Panc1 (cell line): ENCODE results near the gene KRTAP1-4. TPM values are rescaled to one million over a fixed set of nuclear protein-coding genes. Genes with fewer than 3 reads are reported as not detected.

ENCODE experiments used
- ATAC-seq: fragments of 200-7000 bp; cut with Tn5 transposase; 2 replicates; pipeline ENCODE4 v1.9.1; 2020; ENCODE audit warnings: mild to moderate bottlenecking, moderate library complexity
- BruUV-seq: library from RNA; stranded (reverse); fragments of 400-500 nt; replicated peaks from 2 replicates; lab custom pipeline; 2021; lab: Mats Ljungman, UMichigan
- CTCF ChIA-PET: fragments of 300-600 bp; sonication (Branson Sonifier 250); formaldehyde crosslinking; loops from one replicate; lab custom pipeline; 2022; ENCODE audit warnings: antibody characterized with exemption; lab: Charles Lee
- POLR2A ChIA-PET: fragments of 300-600 bp; sonication (Branson Sonifier 250); formaldehyde crosslinking; loops from one replicate; lab custom pipeline; 2022; ENCODE audit warnings: antibody characterized with exemption; lab: Charles Lee
- DNase-seq: peaks from one replicate; pipeline ENCODE4 v3.0.0-alpha.2; 2010; ENCODE audit warnings: low read depth, low spot score
- H3K27ac ChIP-seq: 2 replicates; pipeline ENCODE4 v1.5.1; 2011; ENCODE audit warnings: mild to moderate bottlenecking, low read length, inconsistent platforms
- H3K27me3 ChIP-seq: fragments of 200-500 bp; sonication (Bioruptor generic); 2 replicates; pipeline ENCODE4 v1.6.0; 2014; ENCODE audit warnings: low read length, inconsistent platforms; ENCODE audit not compliant: control insufficient read depth, insufficient read depth
- H3K36me3 ChIP-seq: fragments of 200-500 bp; sonication (Bioruptor generic); 2 replicates; pipeline ENCODE4 v1.5.1; 2014; ENCODE audit warnings: inconsistent platforms, mild to moderate bottlenecking, low read length, moderate library complexity; ENCODE audit not compliant: control insufficient read depth, insufficient read depth
- H3K4me1 ChIP-seq: 2 replicates; pipeline ENCODE4 v1.5.1; 2011; ENCODE audit warnings: inconsistent platforms, mild to moderate bottlenecking, low read length, moderate library complexity; ENCODE audit not compliant: control insufficient read depth, insufficient read depth
- H3K4me3 ChIP-seq, 2 experiments: 2 replicates each; pipeline ENCODE4 v1.5.1; 2011 to 2012; ENCODE audit warnings: low read depth in 2 of 2, low read length in 2 of 2, mild to moderate bottlenecking in 2 of 2, inconsistent platforms in 1 of 2, moderate library complexity in 1 of 2
- H3K9me3 ChIP-seq: fragments of 200-500 bp; sonication (Bioruptor generic); 2 replicates; pipeline ENCODE4 v1.5.1; 2014; ENCODE audit warnings: low read depth, mild to moderate bottlenecking, inconsistent platforms, low read length, moderate library complexity; ENCODE audit not compliant: control insufficient read depth, insufficient read depth
- POLR2AphosphoS5 ChIP-seq: IDR thresholded peaks from 2 replicates; pipeline ENCODE4 v1.6.1; 2012; ENCODE audit warnings: mild to moderate bottlenecking, low read depth, low read length, moderate library complexity
- SIN3A ChIP-seq: IDR thresholded peaks from 2 replicates; pipeline ENCODE4 v1.6.1; 2012; ENCODE audit warnings: low read depth, mild to moderate bottlenecking, low read length, moderate library complexity, borderline replicate concordance; ENCODE audit not compliant: insufficient read depth
- TCF7L2 ChIP-seq: IDR thresholded peaks from 2 replicates; pipeline ENCODE4 v1.6.1; 2011; ENCODE audit warnings: mild to moderate bottlenecking, low read depth, low read length, inconsistent platforms
- in situ Hi-C: cut with HindIII; loops from 2 replicates; pipeline ENCODE4 v1.10.0; 2016; ENCODE audit warnings: low sequenced_read_pairs, low pct_unique_long_range_greater_than_20kb
- intact Hi-C: fragments of 100-400 bp; cut with micrococcal nuclease; formaldehyde crosslinking; loops from one replicate; pipeline ENCODE4 v1.10.0; 2022; ENCODE audit not compliant: unreplicated experiment
- total RNA-seq: library from RNA; stranded (reverse); gene quantifications from one replicate; pipeline ENCODE4 v1.2.1, GENCODE V29; 2021; ENCODE audit not compliant: unreplicated experiment
- TF ChIP-seq, protein P1 (sequence below), 2 experiments: IDR thresholded peaks; 2 replicates each; pipeline ENCODE4 v1.6.1; 2011 to 2012; ENCODE audit warnings: low read depth in 2 of 2, control low read depth in 1 of 2, low read length in 1 of 2, mild to moderate bottlenecking in 1 of 2, moderate library complexity in 1 of 2; ENCODE audit not compliant: insufficient read depth in 1 of 2
- TF ChIP-seq, protein P2 (sequence below): fragments of 450-650 bp; IDR thresholded peaks from 2 replicates; pipeline ENCODE4 v1.5.1; 2017; ENCODE audit warnings: mild to moderate bottlenecking

The KRTAP1-4 gene
- total RNA-seq, 1 experiment from 2014 or later, result not detected

DNA sequence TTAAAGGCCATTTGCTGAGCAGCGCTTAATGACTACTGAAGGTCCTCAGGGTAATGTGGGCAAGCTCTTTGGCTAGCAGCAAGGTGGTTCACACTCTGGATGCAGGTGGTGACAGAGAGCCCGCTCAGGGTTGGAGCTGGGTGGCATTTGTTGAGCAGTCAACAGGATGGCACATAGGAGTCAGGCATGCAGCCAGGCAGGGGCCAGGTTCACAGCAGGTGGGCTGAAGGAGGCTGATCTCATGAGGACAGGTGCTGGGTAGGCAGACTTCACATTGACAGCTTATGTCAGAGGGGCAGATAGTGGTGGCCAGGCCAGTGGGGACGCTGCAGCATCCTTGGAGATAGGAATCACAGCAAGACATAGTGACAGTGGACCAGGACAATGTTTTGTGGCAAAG is 25.6 kb downstream of the KRTAP1-4 start:
- H3K4me3 ChIP-seq, result no peak overlapping the region
- DNase-seq, result no peak
- in situ Hi-C loops (no loop called here), intact Hi-C loops (no loop called here)
- POLR2A ChIA-PET, result no interaction called here
- no peak overlapping the region for H3K27ac ChIP-seq
- H3K4me1 ChIP-seq, result no peaks in the 10 kb centered on the region
- H3K27me3 ChIP-seq, result peaks cover 4% of the 10 kb centered on the region; the same call in 1 of the 2 replicates
- BruUV-seq, result no TSS peak
- CTCF ChIA-PET, result interaction anchor here (0.6 kb wide), 1 partner anchor 668 kb away, joined by 5 read pairs; no protein-coding TSS in a partner anchor
- no peaks in the 10 kb centered on the region for H3K9me3 ChIP-seq
- H3K36me3 ChIP-seq, result no peaks in the 10 kb centered on the region
- no peak for ATAC-seq
- TF ChIP-seq TCF7L2, result no peak
- TF ChIP-seq SIN3A, result no peak
- TF ChIP-seq, protein P1, sequence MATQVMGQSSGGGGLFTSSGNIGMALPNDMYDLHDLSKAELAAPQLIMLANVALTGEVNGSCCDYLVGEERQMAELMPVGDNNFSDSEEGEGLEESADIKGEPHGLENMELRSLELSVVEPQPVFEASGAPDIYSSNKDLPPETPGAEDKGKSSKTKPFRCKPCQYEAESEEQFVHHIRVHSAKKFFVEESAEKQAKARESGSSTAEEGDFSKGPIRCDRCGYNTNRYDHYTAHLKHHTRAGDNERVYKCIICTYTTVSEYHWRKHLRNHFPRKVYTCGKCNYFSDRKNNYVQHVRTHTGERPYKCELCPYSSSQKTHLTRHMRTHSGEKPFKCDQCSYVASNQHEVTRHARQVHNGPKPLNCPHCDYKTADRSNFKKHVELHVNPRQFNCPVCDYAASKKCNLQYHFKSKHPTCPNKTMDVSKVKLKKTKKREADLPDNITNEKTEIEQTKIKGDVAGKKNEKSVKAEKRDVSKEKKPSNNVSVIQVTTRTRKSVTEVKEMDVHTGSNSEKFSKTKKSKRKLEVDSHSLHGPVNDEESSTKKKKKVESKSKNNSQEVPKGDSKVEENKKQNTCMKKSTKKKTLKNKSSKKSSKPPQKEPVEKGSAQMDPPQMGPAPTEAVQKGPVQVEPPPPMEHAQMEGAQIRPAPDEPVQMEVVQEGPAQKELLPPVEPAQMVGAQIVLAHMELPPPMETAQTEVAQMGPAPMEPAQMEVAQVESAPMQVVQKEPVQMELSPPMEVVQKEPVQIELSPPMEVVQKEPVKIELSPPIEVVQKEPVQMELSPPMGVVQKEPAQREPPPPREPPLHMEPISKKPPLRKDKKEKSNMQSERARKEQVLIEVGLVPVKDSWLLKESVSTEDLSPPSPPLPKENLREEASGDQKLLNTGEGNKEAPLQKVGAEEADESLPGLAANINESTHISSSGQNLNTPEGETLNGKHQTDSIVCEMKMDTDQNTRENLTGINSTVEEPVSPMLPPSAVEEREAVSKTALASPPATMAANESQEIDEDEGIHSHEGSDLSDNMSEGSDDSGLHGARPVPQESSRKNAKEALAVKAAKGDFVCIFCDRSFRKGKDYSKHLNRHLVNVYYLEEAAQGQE (IDR thresholded peaks at IDR 0.05; ENCODE audit: insufficient read depth in 1 of 2, low read depth in 2 of 2, low read length in 1 of 2), result no peak

DNA sequence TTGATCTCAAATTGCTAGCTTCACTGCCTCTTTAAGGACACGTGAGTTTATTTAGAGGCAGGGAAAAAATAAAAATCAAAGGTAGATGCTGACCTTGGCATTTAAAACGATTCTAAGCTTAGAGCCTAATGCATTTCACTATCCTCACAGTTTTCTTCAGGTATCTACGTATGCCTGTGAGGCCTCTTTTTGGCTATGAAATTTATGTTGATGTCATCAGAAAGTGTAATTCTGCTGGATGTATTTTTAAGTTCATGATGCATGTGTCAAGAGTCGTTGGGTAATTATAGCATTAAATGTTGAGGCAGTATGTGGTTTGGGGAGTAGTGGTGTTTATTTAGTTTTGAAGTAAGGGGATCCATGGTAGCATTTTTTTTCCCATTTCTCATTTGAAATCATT is 26.1 kb downstream of the KRTAP1-4 start:
- no TSS peak for BruUV-seq
- DNase-seq, result no peak
- H3K4me3 ChIP-seq, result no peak overlapping the region
- no peak overlapping the region for H3K27ac ChIP-seq
- CTCF ChIA-PET, result interaction anchor here (0.6 kb wide), 1 partner anchor 668 kb away, joined by 5 read pairs; no protein-coding TSS in a partner anchor
- no peak for ATAC-seq
- H3K27me3 ChIP-seq, result peaks cover 4% of the 10 kb centered on the region; the same call in 1 of the 2 replicates
- no peaks in the 10 kb centered on the region for H3K4me1 ChIP-seq
- no peaks in the 10 kb centered on the region for H3K36me3 ChIP-seq
- in situ Hi-C loops (no loop called here), intact Hi-C loops (no loop called here)
- TF ChIP-seq TCF7L2, result no peak
- TF ChIP-seq SIN3A, result no peak
- TF ChIP-seq POLR2AphosphoS5, result no peak
- TF ChIP-seq, protein P2, sequence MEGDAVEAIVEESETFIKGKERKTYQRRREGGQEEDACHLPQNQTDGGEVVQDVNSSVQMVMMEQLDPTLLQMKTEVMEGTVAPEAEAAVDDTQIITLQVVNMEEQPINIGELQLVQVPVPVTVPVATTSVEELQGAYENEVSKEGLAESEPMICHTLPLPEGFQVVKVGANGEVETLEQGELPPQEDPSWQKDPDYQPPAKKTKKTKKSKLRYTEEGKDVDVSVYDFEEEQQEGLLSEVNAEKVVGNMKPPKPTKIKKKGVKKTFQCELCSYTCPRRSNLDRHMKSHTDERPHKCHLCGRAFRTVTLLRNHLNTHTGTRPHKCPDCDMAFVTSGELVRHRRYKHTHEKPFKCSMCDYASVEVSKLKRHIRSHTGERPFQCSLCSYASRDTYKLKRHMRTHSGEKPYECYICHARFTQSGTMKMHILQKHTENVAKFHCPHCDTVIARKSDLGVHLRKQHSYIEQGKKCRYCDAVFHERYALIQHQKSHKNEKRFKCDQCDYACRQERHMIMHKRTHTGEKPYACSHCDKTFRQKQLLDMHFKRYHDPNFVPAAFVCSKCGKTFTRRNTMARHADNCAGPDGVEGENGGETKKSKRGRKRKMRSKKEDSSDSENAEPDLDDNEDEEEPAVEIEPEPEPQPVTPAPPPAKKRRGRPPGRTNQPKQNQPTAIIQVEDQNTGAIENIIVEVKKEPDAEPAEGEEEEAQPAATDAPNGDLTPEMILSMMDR, result no peak
- TF ChIP-seq, protein P1 (IDR thresholded peaks at IDR 0.05; ENCODE audit: insufficient read depth in 1 of 2, low read depth in 2 of 2, low read length in 1 of 2), result no peak
- no peaks in the 10 kb centered on the region for H3K9me3 ChIP-seq
- POLR2A ChIA-PET, result no interaction called here
